Nephron (organoid): Measurements from ENCODE around the gene ALDH2.

Experiments
- H3K27ac Mint-ChIP-seq, 3 experiments: 2 replicates each; pipeline ENCODE4 v1.8.0; 2020; ENCODE audit warnings: mixed read lengths in 3 of 3, mild to moderate bottlenecking in 2 of 3, moderate library complexity in 1 of 3
- H3K27me3 Mint-ChIP-seq: 2 replicates; pipeline ENCODE4 v1.8.0; 2021; ENCODE audit warnings: low read depth, mild to moderate bottlenecking, moderate library complexity, mixed read lengths
- H3K36me3 Mint-ChIP-seq: 2 replicates; pipeline ENCODE4 v1.8.0; 2020; ENCODE audit warnings: low read depth, mixed read lengths
- H3K4me1 Mint-ChIP-seq: 2 replicates; pipeline ENCODE4 v1.8.0; 2020; ENCODE audit warnings: mixed read lengths
- H3K4me3 Mint-ChIP-seq, 3 experiments: 2 replicates each; pipeline ENCODE4 v1.8.0; 2020; ENCODE audit warnings: mild to moderate bottlenecking in 3 of 3, mixed read lengths in 3 of 3, moderate library complexity in 2 of 3
- H3K9me3 Mint-ChIP-seq: 2 replicates; pipeline ENCODE4 v1.8.0; 2020; ENCODE audit warnings: mixed read lengths
- TF ChIP-seq, protein P1 (sequence below), 3 experiments: fragments of 200-600 bp; sonication (generic); IDR thresholded peaks; one replicate each; pipeline ENCODE4 v1.5.0; 2021; ENCODE audit warnings: antibody characterized with exemption in 3 of 3; ENCODE audit not compliant: unreplicated experiment in 3 of 3

ALDH2 gene

DNA sequence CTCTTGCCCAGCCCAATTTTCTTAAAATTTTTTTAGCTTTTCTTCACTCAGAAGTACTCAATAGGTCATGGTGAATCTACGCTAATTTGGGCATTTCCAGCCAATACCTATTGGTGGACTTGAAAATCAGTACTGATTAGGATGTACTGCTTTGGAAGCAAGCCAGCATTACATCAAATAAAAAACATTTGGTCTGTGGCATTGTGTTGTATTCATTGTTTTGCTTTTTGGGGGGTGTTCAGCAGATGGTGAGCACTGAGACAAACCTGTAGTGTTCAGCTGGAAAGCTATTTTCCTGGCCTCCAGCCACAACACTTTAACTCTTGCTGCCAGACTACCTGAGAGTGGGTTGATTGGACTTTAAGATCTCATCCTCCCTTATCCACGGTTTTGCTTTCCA, 79.3 kb downstream of the ALDH2 start:
- Mint-ChIP-seq H3K4me3 (peak overlapping the region in 1 of 3 experiments; percentile 28), H3K27me3 (no peaks in the 10 kb centered on the region), H3K4me1 (peaks cover 23% of the 10 kb centered on the region), H3K27ac (no peak overlapping the region), H3K36me3 (peaks cover 59% of the 10 kb centered on the region), H3K9me3 (peaks cover 10% of the 10 kb centered on the region)
- TF ChIP-seq, protein P1, sequence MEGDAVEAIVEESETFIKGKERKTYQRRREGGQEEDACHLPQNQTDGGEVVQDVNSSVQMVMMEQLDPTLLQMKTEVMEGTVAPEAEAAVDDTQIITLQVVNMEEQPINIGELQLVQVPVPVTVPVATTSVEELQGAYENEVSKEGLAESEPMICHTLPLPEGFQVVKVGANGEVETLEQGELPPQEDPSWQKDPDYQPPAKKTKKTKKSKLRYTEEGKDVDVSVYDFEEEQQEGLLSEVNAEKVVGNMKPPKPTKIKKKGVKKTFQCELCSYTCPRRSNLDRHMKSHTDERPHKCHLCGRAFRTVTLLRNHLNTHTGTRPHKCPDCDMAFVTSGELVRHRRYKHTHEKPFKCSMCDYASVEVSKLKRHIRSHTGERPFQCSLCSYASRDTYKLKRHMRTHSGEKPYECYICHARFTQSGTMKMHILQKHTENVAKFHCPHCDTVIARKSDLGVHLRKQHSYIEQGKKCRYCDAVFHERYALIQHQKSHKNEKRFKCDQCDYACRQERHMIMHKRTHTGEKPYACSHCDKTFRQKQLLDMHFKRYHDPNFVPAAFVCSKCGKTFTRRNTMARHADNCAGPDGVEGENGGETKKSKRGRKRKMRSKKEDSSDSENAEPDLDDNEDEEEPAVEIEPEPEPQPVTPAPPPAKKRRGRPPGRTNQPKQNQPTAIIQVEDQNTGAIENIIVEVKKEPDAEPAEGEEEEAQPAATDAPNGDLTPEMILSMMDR (IDR thresholded peaks at IDR 0.05; ENCODE audit: unreplicated experiment in 3 of 3): no peak

DNA sequence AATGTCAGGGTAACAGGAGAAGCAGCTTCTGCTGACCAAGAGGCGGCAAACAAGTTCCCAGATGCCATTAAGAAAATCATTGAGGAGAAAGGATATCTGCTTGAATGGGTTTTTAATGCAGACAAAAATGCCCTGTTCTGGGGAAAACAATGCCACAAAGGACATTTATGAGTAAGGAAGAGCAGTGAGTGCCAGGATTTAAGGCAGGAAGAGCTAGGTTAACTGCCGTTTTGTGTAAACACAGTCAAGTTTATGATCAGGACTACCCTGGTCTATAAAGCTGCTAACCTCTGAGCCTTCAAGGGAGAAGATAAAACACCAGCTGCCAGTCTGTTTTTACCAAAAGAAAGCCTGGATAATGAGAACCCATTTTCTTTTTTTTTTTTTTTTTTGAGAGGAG, 83.8 kb downstream of the ALDH2 start:
- H3K27me3 Mint-ChIP-seq: no peaks in the 10 kb centered on the region

DNA sequence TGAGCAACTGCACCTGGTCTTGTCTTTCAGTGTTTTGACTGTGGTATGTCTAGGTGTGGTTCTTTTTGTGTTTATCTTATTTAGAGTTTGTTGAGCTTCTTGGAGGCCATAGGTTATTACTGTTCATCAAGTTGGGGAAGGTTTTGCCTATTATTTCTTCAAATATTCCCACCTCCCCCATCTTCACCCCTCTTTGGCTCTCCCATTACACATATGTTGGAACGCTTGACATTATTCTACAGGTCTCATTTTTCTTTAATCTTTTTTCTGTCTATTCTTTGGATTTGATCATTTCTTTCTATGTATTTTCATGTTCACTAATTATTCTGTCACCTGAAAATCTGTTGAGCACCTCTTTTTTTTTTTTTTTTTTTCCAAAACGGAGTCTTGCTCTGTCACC, 91.5 kb downstream of the ALDH2 start:
- no peaks in the 10 kb centered on the region for H3K27me3 Mint-ChIP-seq
- H3K4me3 Mint-ChIP-seq: no peak overlapping the region
- no peaks in the 10 kb centered on the region for H3K4me1 Mint-ChIP-seq

More for the DNA sequence above, 83.8 kb downstream of the ALDH2 start:
- H3K4me3 Mint-ChIP-seq: no peak overlapping the region
- peaks cover 15% of the 10 kb centered on the region for H3K9me3 Mint-ChIP-seq
- no peak overlapping the region for H3K27ac Mint-ChIP-seq
- H3K36me3 Mint-ChIP-seq: peaks cover 78% of the 10 kb centered on the region
- no peaks in the 10 kb centered on the region for H3K4me1 Mint-ChIP-seq
- TF ChIP-seq, protein P1 (IDR thresholded peaks at IDR 0.05; ENCODE audit: unreplicated experiment in 3 of 3): no peak

DNA sequence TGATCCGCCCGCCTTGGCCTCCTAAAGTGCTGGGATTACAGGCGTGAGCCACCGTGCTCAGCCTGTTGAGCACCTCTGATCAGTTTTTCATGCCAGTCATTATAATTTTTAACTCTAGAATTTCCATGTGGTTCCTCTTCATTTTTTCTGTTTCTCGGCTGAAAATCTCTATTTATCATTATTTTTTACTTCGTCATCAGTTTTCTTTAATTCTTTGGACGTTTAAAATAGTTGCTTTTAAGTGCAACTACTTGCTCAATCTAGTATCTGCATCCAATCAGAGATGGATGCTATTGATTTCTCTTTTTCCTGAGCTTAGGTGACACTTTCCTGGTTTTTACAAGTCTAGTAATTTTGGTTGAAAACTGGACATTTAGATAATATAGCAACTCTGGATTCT, 92.0 kb downstream of the ALDH2 start:
- peaks cover 58% of the 10 kb centered on the region for H3K36me3 Mint-ChIP-seq
- H3K4me1 Mint-ChIP-seq: no peaks in the 10 kb centered on the region
- H3K27ac Mint-ChIP-seq: no peak overlapping the region
- peaks cover 15% of the 10 kb centered on the region for H3K9me3 Mint-ChIP-seq
- no peaks in the 10 kb centered on the region for H3K27me3 Mint-ChIP-seq
- H3K4me3 Mint-ChIP-seq: no peak overlapping the region
- TF ChIP-seq, protein P1 (IDR thresholded peaks at IDR 0.05; ENCODE audit: unreplicated experiment in 3 of 3): no peak

More for the DNA sequence above, 91.5 kb downstream of the ALDH2 start:
- TF ChIP-seq, protein P1 (IDR thresholded peaks at IDR 0.05; ENCODE audit: unreplicated experiment in 3 of 3): no peak
- H3K27ac Mint-ChIP-seq: no peak overlapping the region
- H3K9me3 Mint-ChIP-seq: peaks cover 15% of the 10 kb centered on the region
- H3K36me3 Mint-ChIP-seq: peaks cover 58% of the 10 kb centered on the region

DNA sequence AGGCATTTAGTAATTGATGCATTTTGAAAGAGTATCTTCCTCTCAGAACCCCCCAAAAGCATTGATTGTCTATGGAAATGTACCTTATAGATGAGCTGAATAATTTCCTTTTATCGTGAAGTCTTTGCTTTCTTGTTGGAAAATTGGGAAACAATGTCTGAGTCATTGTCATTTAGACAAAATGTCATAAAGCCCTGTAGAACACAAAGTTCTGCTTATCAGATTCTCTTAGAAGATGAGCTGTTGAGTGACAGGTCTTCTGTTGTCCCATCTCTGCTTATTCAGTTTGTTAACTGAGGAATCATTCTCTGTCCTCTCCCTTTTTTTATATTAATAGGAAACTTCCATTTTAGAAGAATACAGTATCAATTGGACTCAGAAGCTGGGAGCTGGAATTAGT, 98.2 kb downstream of the ALDH2 start:
- Mint-ChIP-seq H3K36me3 (peaks cover 51% of the 10 kb centered on the region), H3K4me1 (no peaks in the 10 kb centered on the region), H3K27ac (no peak overlapping the region), H3K9me3 (no peaks in the 10 kb centered on the region), H3K4me3 (no peak overlapping the region), H3K27me3 (no peaks in the 10 kb centered on the region)
- TF ChIP-seq, protein P1 (IDR thresholded peaks at IDR 0.05; ENCODE audit: unreplicated experiment in 3 of 3): no peak
